Neural cell (in vitro differentiated cells): ENCODE results near the gene GPR17.

ENCODE experiments used
- CTCF ChIP-seq: fragments of 450-650 bp; IDR thresholded peaks from 2 replicates; pipeline ENCODE4 v1.5.1; 2014; ENCODE audit warnings: antibody characterized with exemption, mild to moderate bottlenecking, moderate library complexity; ENCODE audit not compliant: poor library complexity, severe bottlenecking
- EZH2 ChIP-seq: fragments of 200-600, 300-800 bp; shearing (Covaris generic), sonication (generic); IDR thresholded peaks from 2 replicates; pipeline ENCODE4 v1.6.1; 2014; ENCODE audit warnings: antibody characterized with exemption, low read length, borderline replicate concordance, mild to moderate bottlenecking; ENCODE audit not compliant: insufficient read depth, poor library complexity, severe bottlenecking
- POLR2AphosphoS5 ChIP-seq: IDR thresholded peaks from 2 replicates; pipeline ENCODE4 v1.6.1; 2012

DNA sequence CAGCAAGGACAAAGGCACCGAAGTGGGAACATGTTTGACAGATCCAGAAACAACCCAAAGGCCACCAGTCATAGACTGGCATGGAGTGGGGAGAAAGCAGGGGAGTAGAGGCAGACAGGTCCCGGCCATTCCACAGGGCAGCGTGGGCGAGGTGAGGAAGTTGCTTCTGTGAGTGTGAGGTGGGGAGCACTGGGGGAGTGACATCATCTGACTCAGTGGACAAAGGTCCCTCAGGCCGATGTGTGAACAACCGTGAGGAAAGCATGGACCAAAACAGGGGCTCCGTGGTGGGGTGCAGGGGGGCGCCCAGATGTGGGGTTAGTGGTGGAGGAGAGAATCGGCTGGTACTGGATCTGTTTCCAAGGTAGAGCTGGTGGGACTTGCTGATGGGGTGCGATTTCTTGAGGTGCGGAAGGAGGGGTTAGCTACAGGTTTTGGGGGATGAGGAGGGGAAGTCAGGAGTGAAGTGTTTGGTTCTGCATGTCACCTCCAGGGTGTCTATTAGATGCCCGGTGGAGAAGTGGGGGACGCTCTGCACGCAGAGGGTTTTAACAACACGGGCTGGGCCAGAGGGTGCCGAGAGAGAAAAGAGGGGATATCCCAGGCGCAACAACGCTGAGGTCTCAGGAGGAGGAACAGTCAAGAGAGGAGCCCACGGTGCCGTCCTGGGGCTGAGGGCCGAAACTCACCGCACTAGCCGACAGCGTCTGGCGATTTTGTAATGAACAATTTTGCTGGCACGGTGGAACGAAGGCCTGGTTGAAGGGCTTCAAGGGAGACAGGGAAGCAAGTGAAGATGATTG is 52.8 kb downstream of the GPR17 start:
- TF ChIP-seq CTCF, result no peak
- TF ChIP-seq POLR2AphosphoS5, result no peak
- TF ChIP-seq EZH2, result no peak
